ENCODE results near the gene RASA2. TPM values are rescaled to one million over a fixed set of nuclear protein-coding genes. Genes with fewer than 3 reads are reported as not detected.
A peak's percentile ranks its signal among the peaks of the same experiment; 100 is the strongest.

RASA2 gene
- total and polyA plus RNA-seq, 12 donors: 1.4 to 7.7 (median 5.1) TPM

GRCh38 chr3:141547791-141548190 is 61.0 kb downstream of the RASA2 start:
- TF ChIP-seq CTCF (IDR thresholded peaks at IDR 0.05): no peak
- peaks cover 0 to 31% (median 4%) of the 10 kb centered on the region in 11 donors for H3K9me3 ChIP-seq
- no peak overlapping the region for H3K27ac ChIP-seq
- ATAC-seq: no peak
- DNase-seq: no peak
- H3K4me1 ChIP-seq: peaks cover 0 to 46% (median 4%) of the 10 kb centered on the region in 9 donors
- H3K4me3 ChIP-seq: no peak overlapping the region
- intact Hi-C loops (cut with DNase I): loop anchor here in 1 of 10 donors (5.0 kb wide), 1 partner anchor 60 kb away; the partner anchor contains the start of gene RASA2
- no peaks in the 10 kb centered on the region for H3K27me3 ChIP-seq
- H3K36me3 ChIP-seq: peaks cover 0 to 65% (median 0%) of the 10 kb centered on the region in 9 donors
- WGBS, 2 donors: 95 to 98% methylated on average over 2 of the region's 2 CpGs

- DNase-seq: no peak
- peaks cover 0 to 18% (median 4%) of the 10 kb centered on the region in 11 donors for H3K9me3 ChIP-seq
- no peak for ATAC-seq
- peaks cover 0 to 40% (median 11%) of the 10 kb centered on the region in 9 donors for H3K4me1 ChIP-seq
- TF ChIP-seq CTCF (IDR thresholded peaks at IDR 0.05): no peak
- H3K36me3 ChIP-seq: peaks cover 0 to 54% (median 0%) of the 10 kb centered on the region in 9 donors
- H3K27me3 ChIP-seq: no peaks in the 10 kb centered on the region
- no peak overlapping the region for H3K27ac ChIP-seq
- intact Hi-C loops (cut with DNase I): loop anchor here in 5 of 10 donors (5.0 to 10.0 kb wide), 5 partner anchors 49 to 246 kb away; no protein-coding TSS in a partner anchor
- no peak overlapping the region for H3K4me3 ChIP-seq
- 93 to 99% methylated on average over 2 of the region's 2 CpGs for WGBS, 2 donors
Observed at GRCh38 chr3:141550926-141551665, 64.3 kb downstream of the RASA2 start.

- no peak for DNase-seq
- peaks cover 0 to 57% (median 0%) of the 10 kb centered on the region in 9 donors for H3K36me3 ChIP-seq
- peak overlapping the region in 1 of 10 donors; percentile 51 for H3K27ac ChIP-seq
- H3K4me1 ChIP-seq: peaks cover 0 to 37% (median 11%) of the 10 kb centered on the region in 9 donors
- H3K9me3 ChIP-seq: peaks cover 0 to 7% (median 0%) of the 10 kb centered on the region in 11 donors
- 73 to 82% methylated on average over 2 of the region's 2 CpGs for WGBS, 2 donors
- no peak for TF ChIP-seq CTCF (IDR thresholded peaks at IDR 0.05)
- H3K27me3 ChIP-seq: no peaks in the 10 kb centered on the region
- H3K4me3 ChIP-seq: no peak overlapping the region
- ATAC-seq: no peak
- intact Hi-C loops (cut with DNase I): loop anchor here in 5 of 10 donors (5.0 to 10.0 kb wide), 5 partner anchors 50 to 248 kb away; no protein-coding TSS in a partner anchor
Observed at GRCh38 chr3:141552440-141552991, 65.7 kb downstream of the RASA2 start.

- ATAC-seq: peak in 4 of 8 donors; percentile 16 to 44 (median 36)
- DNase-seq: no peak
- H3K36me3 ChIP-seq: peaks cover 0 to 57% (median 0%) of the 10 kb centered on the region in 9 donors
- peaks cover 0 to 2% (median 0%) of the 10 kb centered on the region in 11 donors for H3K9me3 ChIP-seq
- H3K4me3 ChIP-seq: no peak overlapping the region
- peak overlapping the region in 1 of 10 donors; percentile 51 for H3K27ac ChIP-seq
- intact Hi-C loops (cut with DNase I): loop anchor here in 5 of 10 donors (5.0 to 10.0 kb wide), 5 partner anchors 51 to 248 kb away; no protein-coding TSS in a partner anchor
- 74 to 76% methylated on average over 1 of the region's 1 CpG for WGBS, 2 donors
- TF ChIP-seq CTCF (IDR thresholded peaks at IDR 0.05): no peak
- peaks cover 0 to 42% (median 11%) of the 10 kb centered on the region in 9 donors for H3K4me1 ChIP-seq
- H3K27me3 ChIP-seq: no peaks in the 10 kb centered on the region
Observed at GRCh38 chr3:141553055-141553454, 66.2 kb downstream of the RASA2 start.

Measured in heart right ventricle (tissue), 16 donors.